PC-3 (cell line): ENCODE results near the gene NATD1. TPM values are rescaled to one million over a fixed set of nuclear protein-coding genes. Genes with fewer than 3 reads are reported as not detected.

Source experiments
- ATAC-seq: fragments of 200-7000 bp; cut with Tn5 transposase; 2 replicates; pipeline ENCODE4 v1.9.1; 2020; ENCODE audit warnings: mild to moderate bottlenecking, moderate library complexity
- BruUV-seq: library from RNA; stranded (reverse); fragments of 400-500 nt; replicated peaks from 2 replicates; lab custom pipeline; 2021; lab: Mats Ljungman, UMichigan
- CTCF ChIA-PET: fragments of 300-600 bp; sonication (Branson Sonifier 250); formaldehyde crosslinking; loops from one replicate; lab custom pipeline; 2022; ENCODE audit warnings: antibody characterized with exemption; lab: Charles Lee
- POLR2A ChIA-PET: fragments of 300-600 bp; sonication (Branson Sonifier 250); formaldehyde crosslinking; loops from one replicate; lab custom pipeline; 2022; ENCODE audit warnings: antibody characterized with exemption; ENCODE audit not compliant: unreplicated experiment; lab: Charles Lee
- DNase-seq: peaks from one replicate; pipeline ENCODE4 v3.0.0-alpha.2; 2015
- H2AFZ ChIP-seq: fragments of 300-600 bp; sonication (generic); 2 replicates; pipeline ENCODE4 v1.6.0; 2016; ENCODE audit warnings: antibody characterized with exemption, low read length
- H3F3A ChIP-seq: fragments of 300-600 bp; sonication (generic); one replicate; pipeline ENCODE4 v1.6.0; 2017; ENCODE audit warnings: antibody characterized with exemption, low read length, control low read depth, mild to moderate bottlenecking; ENCODE audit not compliant: unreplicated experiment
- H3K27ac ChIP-seq: fragments of 300-600 bp; sonication (generic); 2 replicates; pipeline ENCODE4 v1.5.1; 2016; ENCODE audit warnings: mild to moderate bottlenecking, low read length
- H3K27me3 ChIP-seq: fragments of 300-600 bp; sonication (generic); 2 replicates; pipeline ENCODE4 v1.6.1; 2016; ENCODE audit warnings: low read length, mixed read lengths
- H3K36me3 ChIP-seq: fragments of 300-600 bp; sonication (generic); 2 replicates; pipeline ENCODE4 v1.6.1; 2016; ENCODE audit warnings: low read depth, mixed run types, low read length, mixed read lengths
- H3K4me1 ChIP-seq: fragments of 300-600 bp; sonication (generic); 2 replicates; pipeline ENCODE4 v1.5.1; 2016; ENCODE audit warnings: low read length; ENCODE audit not compliant: insufficient read depth
- H3K4me2 ChIP-seq: fragments of 300-600 bp; sonication (generic); 2 replicates; pipeline ENCODE4 v1.6.0; 2016; ENCODE audit warnings: low read length
- H3K4me3 ChIP-seq: fragments of 300-600 bp; sonication (generic); 2 replicates; pipeline ENCODE4 v1.5.1; 2016; ENCODE audit warnings: mild to moderate bottlenecking, low read length, mixed read lengths
- H3K79me2 ChIP-seq: fragments of 300-600 bp; sonication (generic); 2 replicates; pipeline ENCODE4 v1.6.1; 2017; ENCODE audit warnings: low read length, mixed read lengths
- H3K9ac ChIP-seq: fragments of 300-600 bp; sonication (generic); 2 replicates; pipeline ENCODE4 v1.6.0; 2016; ENCODE audit warnings: mild to moderate bottlenecking, low read length
- H3K9me2 ChIP-seq: fragments of 300-600 bp; sonication (generic); replicated peaks from 2 replicates; pipeline ENCODE4 v1.6.1; 2016; ENCODE audit warnings: mixed run types, low read length, mixed read lengths
- H3K9me3 ChIP-seq: fragments of 300-600 bp; sonication (generic); 2 replicates; pipeline ENCODE4 v1.6.1; 2016; ENCODE audit warnings: low read length, mixed read lengths
- H4K20me1 ChIP-seq: fragments of 300-600 bp; sonication (generic); 2 replicates; pipeline ENCODE4 v1.6.1; 2016; ENCODE audit warnings: low read length, mixed read lengths
- EZH2 ChIP-seq: fragments of 300-600 bp; sonication (generic); IDR thresholded peaks from one replicate; pipeline ENCODE4 v1.6.1; 2017; ENCODE audit warnings: antibody characterized with exemption, mild to moderate bottlenecking, low read length; ENCODE audit not compliant: unreplicated experiment
- EZH2phosphoT487 ChIP-seq: fragments of 300-600 bp; sonication (generic); IDR thresholded peaks from 2 replicates; pipeline ENCODE4 v1.6.1; 2018; ENCODE audit warnings: mild to moderate bottlenecking, antibody characterized with exemption, low read length, borderline replicate concordance
- intact Hi-C: fragments of 100-400 bp; cut with micrococcal nuclease; formaldehyde crosslinking; loops from 2 replicates; pipeline ENCODE4 v1.9.0; 2023
- total RNA-seq: library from RNA; depleted of rRNA; stranded (reverse); fragments of >200 nt; gene quantifications from 2 replicates; pipeline ENCODE4 v1.2.3, GENCODE V29; 2014
- TF ChIP-seq, protein P1 (sequence below): fragments of 300-600 bp; sonication (generic); conservative IDR thresholded peaks from 2 replicates; pipeline ENCODE4 v1.5.1; 2017; ENCODE audit warnings: antibody characterized with exemption, low read depth, mild to moderate bottlenecking, low read length

The NATD1 gene
- total RNA-seq, 1 experiment from 2014 or later = 0.73 TPM

DNA sequence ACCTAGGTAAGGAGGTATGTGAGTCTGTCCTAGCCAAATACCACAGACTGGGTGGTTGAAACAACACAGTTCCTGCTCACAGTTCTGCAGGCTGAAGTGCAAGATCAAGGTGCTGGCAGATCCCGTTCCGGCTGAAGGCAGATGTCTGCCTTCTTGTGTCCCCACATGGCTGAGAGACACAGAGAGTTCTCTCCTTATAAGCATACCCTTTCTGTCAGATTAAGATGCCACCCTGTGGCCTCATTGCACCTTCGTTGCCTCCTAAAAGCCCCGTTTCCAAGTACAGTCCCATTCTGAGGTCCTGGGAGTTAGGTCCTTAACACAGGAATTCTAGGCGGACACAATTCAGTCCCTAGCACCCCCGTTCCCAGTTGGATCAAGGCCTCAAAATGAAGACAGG lies 30.1 kb downstream of the NATD1 start:
- H3K4me3 ChIP-seq = no peak overlapping the region
- H3K9me2 ChIP-seq = no peaks in the 10 kb centered on the region
- H3K27ac ChIP-seq = no peak overlapping the region
- H2AFZ ChIP-seq = no peak overlapping the region
- ATAC-seq (no peak), DNase-seq (no peak)
- ChIA-PET CTCF (no interaction called here), POLR2A (no interaction called here)
- no peaks in the 10 kb centered on the region for H4K20me1 ChIP-seq
- no peaks in the 10 kb centered on the region for H3K9me3 ChIP-seq
- no peak overlapping the region for H3K9ac ChIP-seq
- no TSS peak for BruUV-seq
- peaks cover 24% of the 10 kb centered on the region for H3K36me3 ChIP-seq
- H3K4me1 ChIP-seq = no peaks in the 10 kb centered on the region
- H3F3A ChIP-seq = no peaks in the 10 kb centered on the region
- H3K79me2 ChIP-seq = peaks cover 23% of the 10 kb centered on the region
- TF ChIP-seq, protein P1, sequence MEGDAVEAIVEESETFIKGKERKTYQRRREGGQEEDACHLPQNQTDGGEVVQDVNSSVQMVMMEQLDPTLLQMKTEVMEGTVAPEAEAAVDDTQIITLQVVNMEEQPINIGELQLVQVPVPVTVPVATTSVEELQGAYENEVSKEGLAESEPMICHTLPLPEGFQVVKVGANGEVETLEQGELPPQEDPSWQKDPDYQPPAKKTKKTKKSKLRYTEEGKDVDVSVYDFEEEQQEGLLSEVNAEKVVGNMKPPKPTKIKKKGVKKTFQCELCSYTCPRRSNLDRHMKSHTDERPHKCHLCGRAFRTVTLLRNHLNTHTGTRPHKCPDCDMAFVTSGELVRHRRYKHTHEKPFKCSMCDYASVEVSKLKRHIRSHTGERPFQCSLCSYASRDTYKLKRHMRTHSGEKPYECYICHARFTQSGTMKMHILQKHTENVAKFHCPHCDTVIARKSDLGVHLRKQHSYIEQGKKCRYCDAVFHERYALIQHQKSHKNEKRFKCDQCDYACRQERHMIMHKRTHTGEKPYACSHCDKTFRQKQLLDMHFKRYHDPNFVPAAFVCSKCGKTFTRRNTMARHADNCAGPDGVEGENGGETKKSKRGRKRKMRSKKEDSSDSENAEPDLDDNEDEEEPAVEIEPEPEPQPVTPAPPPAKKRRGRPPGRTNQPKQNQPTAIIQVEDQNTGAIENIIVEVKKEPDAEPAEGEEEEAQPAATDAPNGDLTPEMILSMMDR = no peak
- TF ChIP-seq EZH2 (no peak), EZH2phosphoT487 (no peak)
- no peaks in the 10 kb centered on the region for H3K27me3 ChIP-seq
- intact Hi-C loops = no loop called here
- H3K4me2 ChIP-seq = no peak overlapping the region

DNA sequence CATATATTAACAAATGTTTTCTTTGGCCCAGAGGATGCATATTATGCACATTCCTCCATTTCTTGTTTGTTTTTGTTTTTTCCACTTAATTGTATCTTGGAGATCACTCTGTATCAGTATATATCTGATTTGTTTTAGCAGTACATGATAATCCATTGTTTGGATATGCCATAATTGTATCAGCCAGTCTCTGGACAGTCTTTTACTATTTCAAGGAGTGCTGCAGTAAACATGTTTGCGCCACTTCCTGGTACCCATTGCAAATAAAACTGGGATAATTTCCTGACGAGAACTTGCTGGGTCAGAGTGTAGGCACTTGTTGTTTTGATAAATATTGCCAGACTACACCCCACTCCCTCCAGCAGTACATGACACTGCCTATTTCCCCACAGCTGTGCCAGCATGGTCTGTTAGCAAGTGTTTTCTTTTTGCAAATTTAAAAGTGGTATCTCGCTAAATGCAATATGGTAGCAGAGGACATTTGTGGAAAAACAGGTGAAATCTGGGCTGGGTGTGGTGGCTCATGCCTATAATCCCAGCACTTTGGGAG lies 34.3 kb downstream of the NATD1 start:
- POLR2A ChIA-PET = no interaction called here
- intact Hi-C loops = no loop called here

DNA sequence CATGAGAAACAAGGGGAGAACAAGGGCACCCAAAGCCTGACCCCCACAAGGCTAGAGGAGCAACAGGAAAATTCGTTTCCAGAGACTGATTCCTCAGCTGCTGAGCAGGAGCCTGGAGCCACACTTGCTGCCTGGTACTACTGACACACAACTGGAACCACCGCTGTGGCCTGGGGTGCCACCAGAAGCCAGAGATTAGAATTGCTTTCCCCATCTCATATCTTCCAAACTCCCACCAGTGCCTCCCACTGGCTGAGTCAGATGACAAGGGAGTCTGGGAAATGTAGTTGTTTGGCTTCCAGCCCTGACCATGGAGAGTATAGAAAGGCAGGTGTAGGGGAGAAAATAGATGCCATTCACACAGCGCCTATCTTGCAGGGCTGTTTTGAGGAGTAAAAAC lies 35.1 kb downstream of the NATD1 start:
- H3K79me2 ChIP-seq = peaks cover 68% of the 10 kb centered on the region
- ATAC-seq (no peak), DNase-seq (no peak)
- H3K9me2 ChIP-seq = no peaks in the 10 kb centered on the region
- H3K27me3 ChIP-seq = no peaks in the 10 kb centered on the region
- H3K4me2 ChIP-seq = no peak overlapping the region
- ChIA-PET POLR2A (no interaction called here), CTCF (no interaction called here)
- no TSS peak for BruUV-seq
- no peak overlapping the region for H3K27ac ChIP-seq
- H3K9me3 ChIP-seq = no peaks in the 10 kb centered on the region
- H2AFZ ChIP-seq = no peak overlapping the region
- intact Hi-C loops = no loop called here
- peaks cover 26% of the 10 kb centered on the region for H3K4me1 ChIP-seq
- H4K20me1 ChIP-seq = peaks cover 3% of the 10 kb centered on the region; the same call in 1 of the 2 replicates
- peaks cover 29% of the 10 kb centered on the region for H3K36me3 ChIP-seq
- H3K4me3 ChIP-seq = no peak overlapping the region
- no peaks in the 10 kb centered on the region for H3F3A ChIP-seq
- no peak overlapping the region for H3K9ac ChIP-seq
- no peak for TF ChIP-seq EZH2
- TF ChIP-seq EZH2phosphoT487 = no peak
- TF ChIP-seq, protein P1 = no peak

More for the DNA sequence above, 34.3 kb downstream of the NATD1 start:
- no peaks in the 10 kb centered on the region for H4K20me1 ChIP-seq
- H3F3A ChIP-seq = no peaks in the 10 kb centered on the region
- no TSS peak for BruUV-seq
- H3K36me3 ChIP-seq = peaks cover 30% of the 10 kb centered on the region
- no peak overlapping the region for H3K27ac ChIP-seq
- peaks cover 26% of the 10 kb centered on the region for H3K4me1 ChIP-seq
- no peaks in the 10 kb centered on the region for H3K9me2 ChIP-seq
- no peak for ATAC-seq
- no peaks in the 10 kb centered on the region for H3K9me3 ChIP-seq
- CTCF ChIA-PET = no interaction called here
- no peak for DNase-seq
- no peak overlapping the region for H3K4me3 ChIP-seq
- TF ChIP-seq, protein P1 = no peak
- TF ChIP-seq EZH2 (no peak), EZH2phosphoT487 (no peak)
- no peak overlapping the region for H3K4me2 ChIP-seq
- no peak overlapping the region for H3K9ac ChIP-seq
- no peaks in the 10 kb centered on the region for H3K27me3 ChIP-seq
- no peak overlapping the region for H2AFZ ChIP-seq
- H3K79me2 ChIP-seq = peaks cover 60% of the 10 kb centered on the region
